ENCODE results near the gene PTPRK. TPM values are rescaled to one million over a fixed set of nuclear protein-coding genes. Genes with fewer than 3 reads are reported as not detected.

The PTPRK gene
- total and polyA plus RNA-seq, 2 of the 8 experiments (the other 6 are each of a cell fraction or from before 2014, with no cell fraction given) = 11.4 to 47.3 TPM

- H3K36me3 ChIP-seq (ENCODE audit: control insufficient read depth in 2 of 4, insufficient read depth in 4 of 4, low read length in 3 of 4) = no peaks in the 10 kb centered on the region
- FAIRE-seq (no peak), DNase-seq (ENCODE audit: low read depth in 1 of 2, low spot score in 2 of 2) (no peak)
- H3K4me1 ChIP-seq (replicated peaks in 1 of 4; ENCODE audit: control insufficient read depth in 3 of 4, insufficient read depth in 4 of 4, low read length in 3 of 4) = peaks cover 0 to under 1% (median 0%) of the 10 kb centered on the region in 4 experiments; a peak in 1 of 7 replicates
- no peak overlapping the region for H2BK15ac ChIP-seq (ENCODE audit: low read length)
- no peaks in the 10 kb centered on the region; a peak in 1 of 4 replicates for H3K79me2 ChIP-seq (ENCODE audit: control insufficient read depth in 1 of 2, insufficient read depth in 2 of 2, low read length in 2 of 2)
- no peak overlapping the region for H3K27ac ChIP-seq (ENCODE audit: low read depth, low read length)
- WGBS, 2 experiments (ENCODE audit: extremely low coverage in 1 of 2, insufficient coverage in 1 of 2, insufficient read length in 1 of 2, insufficient replicate concordance in 2 of 2, low coverage in 1 of 2, low lambda C conversion rate in 2 of 2, missing lambda C conversion rate in 1 of 2) = 88% methylated on average over 7 of the region's 7 CpGs; no CpG with 5 or more reads in 1 of the 2 experiments
- H2BK20ac ChIP-seq (ENCODE audit: low read length) = no peak overlapping the region
- H2BK120ac ChIP-seq (replicated peaks; ENCODE audit: low read depth, low read length) = no peak overlapping the region
- no peak overlapping the region for H3K4me2 ChIP-seq (ENCODE audit: insufficient read depth in 1 of 2, low read depth in 2 of 2, low read length in 2 of 2)
- ChIA-PET CTCF (ENCODE audit: partially characterized antibody) (no interaction called here), POLR2A (ENCODE audit: partially characterized antibody) (no interaction called here)
- H3K4me3 ChIP-seq (ENCODE audit: extremely low read depth in 1 of 4, insufficient read depth in 2 of 4, low read depth in 3 of 4, low read length in 4 of 4) = no peak overlapping the region
- H3K56ac ChIP-seq (replicated peaks; ENCODE audit: insufficient read length, low read depth, low read length) = no peak overlapping the region
- H2AK5ac ChIP-seq (ENCODE audit: low read depth, low read length) = no peak overlapping the region
- no peaks in the 10 kb centered on the region for H3K9me3 ChIP-seq (ENCODE audit: insufficient read depth in 2 of 2, low read depth in 1 of 2, low read length in 1 of 2)
- no peaks in the 10 kb centered on the region for H3K27me3 ChIP-seq (replicated peaks in 1 of 4; ENCODE audit: control insufficient read depth in 3 of 4, extremely low read depth in 1 of 4, insufficient read depth in 3 of 4, low read length in 3 of 4)
- H3K14ac ChIP-seq (ENCODE audit: insufficient read length) = no peak overlapping the region
- H4K5ac ChIP-seq (ENCODE audit: insufficient read length, low read depth, low read length) = no peak overlapping the region
- no peak overlapping the region for H2AFZ ChIP-seq (ENCODE audit: low read length)
- no peak overlapping the region for H2BK5ac ChIP-seq (ENCODE audit: low read depth, low read length)
- H4K20me1 ChIP-seq (replicated peaks in 1 of 2; ENCODE audit: control insufficient read depth in 1 of 2, insufficient read depth in 2 of 2, low read length in 2 of 2) = no peaks in the 10 kb centered on the region
- H4K91ac ChIP-seq (replicated peaks; ENCODE audit: insufficient read length, low read length) = no peak overlapping the region
- no peak overlapping the region for H3K9ac ChIP-seq (replicated peaks in 1 of 4; ENCODE audit: extremely low read depth in 1 of 4, low read depth in 3 of 4, low read length in 3 of 4)
- H2BK12ac ChIP-seq (ENCODE audit: low read depth, low read length) = no peak overlapping the region
- H3K23ac ChIP-seq (ENCODE audit: insufficient read length) = no peak overlapping the region
- H3K23me2 ChIP-seq (ENCODE audit: low read depth, low read length) = no peaks in the 10 kb centered on the region
- no peak overlapping the region for H3K18ac ChIP-seq (ENCODE audit: extremely low read depth, low read length)
- no peak overlapping the region for H4K8ac ChIP-seq (ENCODE audit: extremely low read depth, insufficient read depth, low read length)
- no peaks in the 10 kb centered on the region for H3K79me1 ChIP-seq (ENCODE audit: low read depth, low read length)
- H3K4ac ChIP-seq (replicated peaks; ENCODE audit: insufficient read length, low read depth, low read length) = no peak overlapping the region
- TF ChIP-seq ZNF274 (IDR thresholded peaks at IDR 0.05; ENCODE audit: borderline replicate concordance, extremely low read depth, low read length) = no peak
- no peak for TF ChIP-seq ATF3 (IDR thresholded peaks at IDR 0.05; ENCODE audit: insufficient read depth, low read depth, low read length)
- TF ChIP-seq BACH1 (IDR thresholded peaks at IDR 0.05; ENCODE audit: low read length) = no peak
- TF ChIP-seq POLR2AphosphoS5 (IDR thresholded peaks at IDR 0.05; ENCODE audit: low read depth, low read length) = no peak
- TF ChIP-seq SAP30 (IDR thresholded peaks at IDR 0.05; ENCODE audit: insufficient read depth, insufficient replicate concordance, low read length) = no peak
- no peak for TF ChIP-seq RFX5 (IDR thresholded peaks at IDR 0.05; ENCODE audit: borderline replicate concordance, low read depth, low read length)
- TF ChIP-seq TBP (IDR thresholded peaks at IDR 0.05; ENCODE audit: low read depth, low read length) = no peak
- no peak for TF ChIP-seq POLR2A (IDR thresholded peaks at IDR 0.05; ENCODE audit: control extremely low read depth in 1 of 2, low read depth in 2 of 2, low read length in 2 of 2)
- TF ChIP-seq ASH2L (IDR thresholded peaks at IDR 0.05; ENCODE audit: low read length) = no peak
- no peak for TF ChIP-seq EP300 (IDR thresholded peaks at IDR 0.05; ENCODE audit: borderline replicate concordance in 1 of 2, low read depth in 2 of 2, low read length in 2 of 2)
- TF ChIP-seq SP1 (IDR thresholded peaks at IDR 0.05; ENCODE audit: low read depth, low read length) = no peak
- TF ChIP-seq CHD2 (IDR thresholded peaks at IDR 0.05; ENCODE audit: low read length) = no peak
- no peak for TF ChIP-seq E2F6 (IDR thresholded peaks at IDR 0.05)
Observed at GRCh38 chr6:128246472-128247260, 273.7 kb downstream of the PTPRK start.
